NCI-H69 (cell line): ENCODE data around the gene ACBD5.
"Not testable (repeated sequence)": the region's sequence is repeated elsewhere in the genome, so short reads cannot be mapped to it uniquely, and the experiment has no call there.

Experiments used
- DNase-seq: peaks from one replicate; lab custom pipeline; 2025; lab: John Stamatoyannopoulos, UW

Gene ACBD5

DNA sequence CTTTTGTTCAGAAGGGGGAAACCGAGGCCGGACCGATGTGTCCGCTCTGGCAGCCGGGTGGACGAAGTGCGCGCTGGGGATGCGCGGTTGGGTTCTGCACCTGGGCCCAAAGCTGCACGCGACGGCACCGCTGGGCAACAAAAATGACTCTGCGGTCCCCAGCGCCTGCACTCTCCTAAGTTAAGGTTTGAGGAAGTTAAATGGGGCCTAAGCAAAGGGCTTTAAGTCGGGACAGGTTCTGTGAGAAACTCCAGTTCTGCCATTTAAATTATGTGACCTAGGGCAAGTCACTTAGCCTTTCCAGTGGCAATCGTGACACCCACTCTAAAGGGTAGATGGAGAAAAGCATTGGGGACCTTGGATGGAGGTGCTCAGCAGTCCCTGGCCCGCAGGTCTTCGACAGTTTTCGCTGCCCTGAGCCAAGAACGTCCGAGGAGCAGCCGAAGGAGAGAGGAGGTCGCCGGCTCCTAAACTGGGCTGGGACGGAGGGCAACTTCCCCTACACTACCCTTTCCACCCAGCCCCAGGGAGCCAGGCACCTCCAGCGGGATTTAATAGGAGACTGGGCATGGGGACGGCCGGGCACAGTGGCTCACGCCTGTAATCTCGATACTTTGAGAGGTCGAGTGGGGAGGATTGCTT, 534 bp upstream of the ACBD5 start:
- peak; percentile 52 for DNase-seq

DNA sequence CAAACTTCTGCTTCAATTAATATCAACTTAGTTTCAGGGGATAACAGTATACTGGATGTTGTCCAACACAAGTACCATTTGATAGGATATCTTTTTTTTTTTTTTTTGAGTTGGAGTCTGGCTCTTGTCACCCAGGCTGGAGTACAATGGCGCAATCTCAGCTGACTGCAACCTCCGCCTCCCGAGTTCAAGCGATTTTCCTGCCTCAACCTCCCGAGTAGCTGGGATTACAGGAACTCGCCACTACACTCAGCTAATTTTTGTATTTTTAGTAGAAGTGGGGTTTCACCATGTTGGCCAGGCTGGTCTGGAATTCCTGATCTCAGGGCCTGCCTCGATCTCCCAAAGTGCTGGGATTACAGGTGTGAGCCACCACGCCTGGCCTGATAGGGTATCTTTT, 3.1 kb downstream of the ACBD5 start:
- not testable (repeated sequence) for DNase-seq

DNA sequence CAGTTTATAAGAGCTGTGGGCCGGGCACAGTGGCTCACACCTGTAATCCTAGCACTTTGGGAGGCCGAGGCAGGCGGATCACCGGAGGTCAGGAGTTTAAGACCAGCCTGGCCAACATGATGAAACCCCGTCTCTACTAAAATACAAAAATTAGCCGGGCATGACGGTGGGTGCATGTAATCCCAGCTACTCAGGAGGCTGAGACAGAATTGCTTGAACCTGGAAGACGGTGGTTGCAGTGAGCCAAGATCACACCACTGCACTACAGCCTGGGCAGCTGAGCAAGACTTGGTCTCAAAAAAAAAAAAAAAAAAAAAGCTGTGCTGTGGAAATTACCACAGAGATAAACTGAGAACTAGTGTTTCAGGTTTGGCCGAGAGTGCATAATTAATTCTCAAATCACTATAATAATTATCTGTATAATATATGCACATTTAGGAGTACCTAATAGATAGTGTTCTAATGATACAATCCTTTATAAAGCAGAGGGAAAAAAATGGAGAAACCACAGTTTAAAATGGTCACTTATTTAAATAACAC, 3.9 kb downstream of the ACBD5 start:
- DNase-seq = not testable (repeated sequence)

DNA sequence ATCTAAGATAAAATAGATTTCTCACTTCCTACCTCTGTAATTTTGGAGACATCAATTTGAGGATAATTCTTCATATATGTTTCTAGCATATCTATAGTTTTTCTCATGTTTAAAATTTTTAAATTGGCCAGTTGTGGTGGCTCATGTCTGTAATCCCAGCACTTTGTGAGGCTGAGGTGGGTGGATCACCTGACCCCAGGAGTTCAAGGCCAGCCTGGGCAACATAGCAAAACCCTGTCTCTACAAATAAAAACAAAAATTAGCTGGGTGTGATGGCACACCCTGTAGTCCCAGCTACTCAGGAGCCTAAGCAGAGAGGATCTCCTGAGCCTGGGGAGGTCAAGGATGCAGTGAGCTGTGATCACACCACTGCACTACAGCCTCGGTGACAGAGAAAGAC, 4.9 kb downstream of the ACBD5 start:
- no peak for DNase-seq

DNA sequence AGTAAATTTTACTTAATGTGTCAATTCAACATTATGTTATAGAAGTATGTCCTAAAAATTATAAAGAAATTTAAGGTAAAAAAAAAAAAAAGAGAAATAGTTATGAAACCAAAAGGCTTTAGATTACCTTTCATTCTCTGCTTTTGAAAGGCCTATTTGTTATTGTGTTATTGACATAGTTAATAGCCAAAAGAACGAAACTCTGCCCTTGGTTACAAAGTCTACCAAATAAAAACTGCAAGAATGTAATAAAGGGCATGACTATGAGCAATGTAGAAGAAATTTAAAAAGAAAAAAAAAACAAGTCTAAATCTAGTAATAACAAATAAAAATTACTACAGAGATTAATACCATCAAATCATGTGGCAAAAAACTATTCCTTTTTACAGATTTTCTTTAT, 10.6 kb downstream of the ACBD5 start:
- no peak for DNase-seq

DNA sequence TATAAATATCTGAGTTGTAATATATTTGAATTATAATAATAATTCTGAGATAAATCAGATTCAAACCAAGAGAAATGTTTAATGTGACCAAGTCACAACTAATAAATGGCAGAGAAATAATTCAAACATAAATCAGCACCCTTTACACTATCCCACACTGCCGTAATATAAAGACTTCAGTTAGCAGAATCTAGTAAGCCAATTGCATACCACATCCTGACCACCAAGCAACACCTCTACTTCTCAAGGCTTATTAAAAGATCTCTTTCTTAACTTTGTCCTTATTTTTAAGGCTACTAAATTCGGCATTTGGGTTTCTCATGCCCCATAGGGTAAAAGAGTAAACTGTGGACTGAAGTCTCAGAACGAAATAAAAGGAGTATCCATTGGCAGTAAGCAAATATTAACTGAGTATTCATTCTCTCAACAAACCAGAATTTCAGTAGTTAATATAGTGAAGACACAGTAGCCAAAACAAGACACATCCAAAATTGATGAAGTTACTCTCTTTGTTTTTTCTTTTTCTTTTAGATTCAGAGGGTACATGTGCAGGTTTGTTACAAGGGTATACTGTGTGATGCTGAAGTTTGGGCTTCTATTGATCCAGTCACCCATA, 14.8 kb downstream of the ACBD5 start:
- no peak for DNase-seq

DNA sequence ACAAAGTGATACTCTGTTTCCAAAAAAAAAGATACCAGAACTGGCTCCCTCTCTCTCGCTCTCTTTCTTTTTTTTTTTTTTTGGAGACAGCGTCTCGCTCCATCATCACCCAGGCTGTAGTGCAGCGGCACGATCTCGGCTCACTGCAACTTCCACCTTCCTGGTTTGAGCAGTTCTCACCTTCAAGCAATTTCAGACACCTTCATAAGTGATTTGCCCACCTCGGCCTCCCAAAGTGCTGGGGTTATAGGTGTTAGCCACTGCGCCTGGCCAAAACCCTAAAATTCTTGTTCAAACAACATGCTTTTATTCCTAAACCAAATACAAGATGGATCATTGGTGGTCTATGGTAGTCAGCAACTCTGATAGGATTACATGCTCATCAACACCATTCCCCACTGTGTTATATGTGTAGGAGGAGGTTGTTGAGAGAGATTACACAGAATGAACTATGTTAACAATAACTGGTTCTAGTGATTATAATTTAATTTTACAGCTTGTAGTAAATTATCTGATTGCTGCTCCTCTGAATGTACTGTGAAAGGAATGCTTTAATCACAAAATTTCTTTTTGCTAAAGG, 15.5 kb downstream of the ACBD5 start:
- no peak for DNase-seq

DNA sequence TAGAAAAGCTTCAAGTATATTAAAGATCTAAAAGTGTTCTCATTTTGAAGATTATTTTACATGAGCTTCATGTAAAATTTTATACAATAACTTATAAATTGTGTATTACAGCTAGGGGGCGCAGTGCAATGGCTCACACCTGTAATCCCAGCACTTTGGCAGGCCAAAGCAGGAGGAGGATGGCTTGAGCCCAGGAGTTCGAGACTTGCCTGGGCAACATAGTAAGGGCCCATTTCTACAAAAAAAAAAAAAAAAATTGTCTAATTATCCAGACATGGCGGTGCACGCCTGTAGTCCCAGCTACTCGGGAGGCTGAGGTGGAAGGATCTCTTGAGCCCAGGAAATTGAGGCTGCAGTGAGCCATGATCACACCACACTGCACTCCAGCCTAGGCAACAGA, 16.6 kb downstream of the ACBD5 start:
- peak; percentile 35 for DNase-seq

DNA sequence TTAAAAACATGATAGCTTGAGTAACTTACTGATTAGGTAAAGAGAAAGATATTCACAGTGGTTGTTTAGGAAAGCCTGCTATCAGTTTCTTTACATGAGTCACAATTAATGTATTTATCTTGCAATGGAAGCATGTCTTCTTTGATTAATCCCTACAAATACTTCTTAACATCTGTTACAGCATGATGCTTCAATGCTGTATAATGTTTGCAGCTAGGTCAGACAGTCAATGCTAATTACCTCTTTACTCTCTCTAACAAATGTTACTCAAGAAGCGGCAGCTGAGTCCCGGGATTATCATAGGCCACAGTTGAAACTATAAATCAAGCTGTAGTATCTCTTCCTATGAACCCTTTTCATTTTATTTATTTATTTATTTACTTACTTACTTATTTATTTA, 33.2 kb downstream of the ACBD5 start:
- DNase-seq = no peak

DNA sequence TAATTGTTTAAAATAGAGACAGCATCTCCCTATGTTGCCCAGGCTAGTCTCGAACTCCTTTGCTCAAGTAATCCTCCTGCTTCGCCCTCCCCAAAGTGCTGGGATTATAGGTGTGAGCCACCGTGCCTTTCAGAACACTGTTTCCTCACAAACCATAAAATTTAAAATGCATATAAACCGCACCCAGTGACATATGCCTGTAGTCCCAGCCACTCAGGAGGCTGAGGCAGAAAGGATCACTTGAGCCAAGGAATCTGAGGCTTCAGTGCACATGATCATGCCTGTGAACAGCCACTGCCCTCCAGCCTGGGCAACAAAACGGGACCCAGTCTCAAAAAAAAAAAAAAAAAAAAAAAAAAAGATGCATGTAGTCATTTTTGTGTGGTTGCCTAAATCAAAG, 36.8 kb downstream of the ACBD5 start:
- DNase-seq = no peak

DNA sequence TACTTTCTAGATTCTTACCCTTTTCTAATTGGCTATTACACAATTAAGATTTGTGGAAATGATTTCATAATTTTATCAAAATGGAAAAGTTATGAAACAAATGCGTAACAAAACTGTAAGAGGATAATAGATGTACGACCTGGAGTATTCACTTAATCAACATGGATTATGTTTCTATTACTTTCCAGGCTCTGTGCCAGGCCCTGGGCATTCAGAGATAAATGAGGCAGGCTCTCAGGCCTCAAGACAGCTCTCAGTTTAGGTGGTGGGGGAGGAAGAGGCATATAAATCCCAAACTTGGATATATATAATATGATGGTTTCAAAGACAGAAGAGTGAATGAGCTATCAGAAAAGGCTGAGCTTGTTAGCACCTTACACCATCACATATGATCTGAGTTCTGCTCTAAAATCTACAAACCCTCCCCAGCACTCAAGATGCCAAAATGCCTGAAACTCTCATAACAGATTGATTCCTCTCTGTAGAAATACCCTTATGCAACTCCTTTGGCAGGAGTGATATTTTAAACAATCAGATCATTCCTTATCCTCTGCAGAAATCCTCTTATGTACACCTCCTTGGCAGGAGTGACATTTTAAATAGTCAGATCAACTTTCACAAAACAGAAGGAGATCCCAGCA, 42.5 kb downstream of the ACBD5 start:
- DNase-seq = no peak

DNA sequence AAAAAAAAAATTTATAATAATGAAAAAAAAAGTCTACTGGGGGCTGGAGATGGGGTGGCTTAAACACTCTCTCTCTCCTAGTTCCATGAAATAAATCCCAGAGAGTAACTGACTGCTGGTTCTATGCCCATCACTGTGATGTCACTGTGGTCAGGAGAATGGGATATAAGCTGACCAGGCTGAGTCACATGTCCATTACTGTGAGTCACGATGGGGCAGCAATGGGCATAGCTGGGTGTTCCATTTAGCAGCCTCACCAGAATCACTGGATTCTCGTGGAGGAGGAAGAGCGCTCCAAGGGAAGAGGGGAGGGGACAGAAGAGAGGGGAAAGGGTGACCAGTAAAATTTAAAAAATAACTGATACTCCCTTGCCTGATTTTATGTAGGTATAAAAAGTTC, 48.3 kb downstream of the ACBD5 start:
- DNase-seq = no peak

DNA sequence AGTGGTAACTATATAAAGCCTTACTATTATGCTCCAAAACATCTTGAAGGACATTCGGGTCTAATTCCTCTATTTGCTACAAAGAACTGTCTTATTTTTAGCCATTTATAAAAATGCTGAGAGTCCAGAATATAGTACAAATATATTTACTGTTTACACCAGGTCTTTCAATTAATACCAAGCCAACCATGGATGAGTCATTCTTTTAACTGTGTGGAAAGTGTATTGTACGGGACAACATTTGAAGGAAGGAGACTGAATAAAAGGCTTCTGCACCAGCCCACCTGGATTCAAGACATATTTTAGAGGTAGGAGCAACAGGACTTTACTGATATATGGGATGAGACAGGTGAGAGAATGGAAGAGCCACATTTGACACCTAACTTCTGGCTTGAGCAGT, 50.1 kb downstream of the ACBD5 start:
- DNase-seq = no peak

DNA sequence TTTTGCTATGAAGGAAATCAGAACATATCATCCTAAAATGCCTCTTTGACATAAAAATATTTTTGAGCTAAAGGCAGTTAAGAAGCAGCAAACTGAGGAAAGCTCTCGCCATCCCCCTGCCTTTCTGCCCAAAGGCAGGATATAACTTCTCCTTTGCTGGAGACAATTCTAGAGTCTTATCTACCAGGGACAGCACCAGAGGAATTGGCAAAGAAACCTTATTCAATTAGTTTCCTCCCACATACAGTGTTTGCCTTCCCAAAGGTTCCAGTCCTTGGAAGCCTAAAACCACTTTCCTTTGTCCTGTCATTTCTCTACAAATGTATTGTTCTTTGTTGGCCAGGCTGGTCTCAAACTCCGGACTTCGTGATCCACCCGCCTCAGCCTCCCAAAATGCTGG, 51.7 kb downstream of the ACBD5 start:
- DNase-seq = no peak

DNA sequence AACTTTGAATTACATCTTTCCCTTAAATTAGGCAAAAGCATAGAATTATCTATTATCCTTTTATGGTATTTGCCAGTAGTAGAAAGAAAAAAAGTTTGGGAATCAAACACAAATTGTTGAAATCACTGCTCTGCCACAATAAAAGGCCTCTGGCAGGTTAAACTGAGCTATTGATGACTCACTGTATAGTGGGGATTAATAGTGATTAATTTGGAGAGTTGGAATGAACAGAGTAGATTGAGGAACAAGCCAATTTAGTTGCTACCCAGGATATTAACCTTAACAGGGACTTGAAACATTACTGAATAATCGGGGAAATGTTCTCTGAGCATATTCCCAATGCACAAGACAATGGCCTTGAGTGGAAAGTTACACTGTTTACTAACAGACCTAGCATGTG, 52.3 kb downstream of the ACBD5 start:
- DNase-seq = no peak

DNA sequence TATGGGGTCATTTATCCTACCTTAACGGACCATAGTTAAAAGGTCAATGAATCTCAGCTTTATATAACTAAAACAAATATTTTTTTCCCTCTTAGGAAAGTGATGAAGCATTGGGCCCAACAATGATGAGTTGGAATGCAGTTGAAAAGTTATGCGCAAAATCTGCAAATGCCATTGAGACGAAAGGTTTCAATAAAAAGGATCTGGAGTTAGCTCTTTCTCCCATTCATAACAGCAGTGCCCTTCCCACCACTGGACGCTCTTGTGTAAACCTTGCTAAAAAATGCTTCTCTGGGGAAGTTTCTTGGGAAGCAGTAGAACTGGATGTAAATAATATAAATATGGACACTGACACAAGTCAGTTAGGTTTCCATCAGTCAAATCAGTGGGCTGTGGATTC, 70.7 kb downstream of the ACBD5 start:
- DNase-seq = no peak

DNA sequence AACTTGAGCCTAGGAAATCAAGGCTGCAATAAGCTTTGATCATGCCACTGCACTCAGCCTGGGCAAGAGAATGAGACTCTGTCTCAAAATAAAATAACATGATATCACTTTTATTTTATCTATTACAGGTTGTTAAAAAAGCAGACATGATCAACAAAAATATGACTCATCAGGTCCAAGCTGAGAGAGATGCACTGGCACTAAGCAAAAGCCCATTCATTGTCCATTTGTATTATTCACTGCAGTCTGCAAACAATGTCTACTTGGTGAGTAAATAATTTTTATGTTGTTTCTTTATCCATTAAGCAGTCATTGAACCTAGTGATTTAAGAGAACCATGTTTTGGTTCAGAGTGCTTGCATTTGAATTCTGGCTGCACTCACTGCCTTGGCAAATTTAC, 82.2 kb downstream of the ACBD5 start:
- DNase-seq = peak; percentile 45

DNA sequence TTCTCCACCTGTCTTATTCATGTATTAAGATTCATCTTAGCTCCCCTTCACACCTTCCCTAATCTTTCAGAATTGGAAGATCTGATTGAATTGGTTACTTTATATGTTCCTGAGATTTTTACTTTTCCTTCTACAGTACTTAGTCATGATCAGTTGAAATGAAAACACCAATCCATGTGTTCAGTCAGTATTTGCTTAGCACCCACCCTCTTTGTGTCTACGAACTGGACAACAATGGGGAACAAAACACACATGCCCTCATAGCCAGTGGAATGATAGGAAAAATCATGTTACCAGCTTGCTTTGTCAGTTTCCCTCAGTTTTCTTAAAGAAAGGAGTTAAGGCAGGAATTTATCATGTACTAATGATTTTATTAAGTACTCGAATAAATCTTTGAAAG, 83.4 kb downstream of the ACBD5 start:
- peak; percentile 6 for DNase-seq

DNA sequence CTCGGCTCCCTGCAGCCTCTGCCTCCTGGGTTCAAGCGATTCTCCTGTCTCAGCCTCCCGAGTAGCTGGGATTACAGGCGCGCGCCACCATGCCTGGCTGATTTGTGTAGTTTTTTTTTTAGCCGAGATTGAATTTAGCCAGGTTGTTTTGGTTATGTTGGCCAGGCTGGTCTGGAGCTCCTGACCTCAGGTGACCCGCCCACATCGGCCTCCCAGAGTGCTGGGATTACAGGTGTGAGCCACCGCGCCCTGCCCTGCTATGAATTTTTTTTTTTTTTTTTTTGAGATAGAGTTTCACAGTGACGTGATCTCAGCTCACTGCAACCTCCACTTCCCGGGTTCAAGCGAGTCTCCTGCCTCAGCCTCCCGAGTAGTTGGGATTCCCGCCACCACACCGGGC, 84.0 kb downstream of the ACBD5 start:
- not testable (repeated sequence) for DNase-seq

DNA sequence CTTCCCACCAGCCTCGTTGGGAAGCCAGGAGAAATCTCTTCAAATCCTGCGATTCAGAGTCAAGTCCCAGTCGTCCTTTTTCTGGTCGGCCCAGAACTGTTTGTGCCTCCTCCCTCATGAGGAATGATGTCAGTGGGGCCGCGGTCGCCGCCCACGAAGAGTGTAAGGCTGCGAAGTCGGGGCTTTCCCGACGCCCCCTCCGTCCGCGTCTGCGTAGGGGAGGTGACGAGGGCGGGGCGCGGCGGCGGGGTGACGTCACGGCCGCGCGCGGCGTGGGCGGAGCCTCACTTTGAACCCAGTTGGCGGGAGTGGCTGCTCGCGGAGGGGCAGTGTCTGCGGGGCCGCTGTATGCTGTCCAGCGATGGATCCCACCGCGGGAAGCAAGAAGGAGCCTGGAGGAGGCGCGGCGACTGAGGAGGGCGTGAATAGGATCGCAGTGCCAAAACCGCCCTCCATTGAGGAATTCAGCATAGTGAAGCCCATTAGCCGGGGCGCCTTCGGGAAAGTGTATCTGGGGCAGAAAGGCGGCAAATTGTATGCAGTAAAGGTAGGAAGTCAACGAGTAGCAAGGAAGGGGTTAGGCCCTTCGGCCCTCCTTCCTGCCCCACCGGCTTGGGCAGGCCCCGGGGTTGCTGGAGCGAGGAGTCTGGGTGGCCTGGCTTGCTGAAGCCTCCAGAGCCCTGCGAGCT, 85.4 kb downstream of the ACBD5 start, which contains the start of gene MASTL:
Gene MASTL (plus strand): TSS at position 287 of the 689 bp plus-strand sequence. CDS start 75 bp downstream, at position 362.
- DNase-seq = peak; percentile 91

DNA sequence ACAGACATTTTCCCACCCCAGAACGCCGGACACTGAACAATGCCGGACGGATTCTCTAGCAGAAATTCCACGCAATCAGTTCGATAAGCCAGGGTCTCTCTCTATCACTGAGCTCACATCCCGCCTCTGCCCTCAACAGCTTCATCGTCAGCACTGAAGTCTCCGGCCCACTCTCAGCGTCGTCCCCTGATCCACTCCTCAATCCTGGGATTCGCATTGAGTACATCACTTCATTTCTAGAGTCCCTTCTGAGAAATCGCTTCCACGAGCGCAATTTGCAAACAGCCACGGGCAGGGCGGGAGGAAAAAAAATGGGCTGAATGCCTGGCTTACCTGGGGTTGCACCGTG, 86.8 kb downstream of the ACBD5 start:
- DNase-seq = peak; percentile 35

DNA sequence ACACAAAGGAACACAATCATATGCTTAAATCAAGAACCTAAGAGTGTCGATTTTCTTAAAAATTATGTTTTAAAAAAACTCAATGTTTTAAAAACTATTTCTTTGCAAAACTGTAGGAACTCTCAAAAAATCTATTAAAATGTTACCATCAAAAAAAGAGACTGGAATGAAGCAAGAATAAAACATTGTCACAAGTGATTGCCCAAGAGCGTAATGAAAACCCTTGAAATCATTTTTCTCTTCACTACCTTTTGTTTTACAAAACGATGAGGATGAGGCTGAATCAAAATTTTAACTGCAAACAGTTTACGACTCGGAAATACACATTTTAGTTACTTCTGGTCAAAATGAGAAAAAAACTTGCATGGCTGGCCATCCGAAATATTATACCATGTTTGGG, 87.3 kb downstream of the ACBD5 start:
- DNase-seq = no peak
